ENCODE measurements around the gene FAM219B. TPM values are rescaled to one million over a fixed set of nuclear protein-coding genes. Genes with fewer than 3 reads are reported as not detected.
A peak's percentile ranks its signal among the peaks of the same experiment; 100 is the strongest.

FAM219B gene
- total and polyA plus RNA-seq, 8 donors: 18.2 to 33.8 (median 21.2) TPM

DNA sequence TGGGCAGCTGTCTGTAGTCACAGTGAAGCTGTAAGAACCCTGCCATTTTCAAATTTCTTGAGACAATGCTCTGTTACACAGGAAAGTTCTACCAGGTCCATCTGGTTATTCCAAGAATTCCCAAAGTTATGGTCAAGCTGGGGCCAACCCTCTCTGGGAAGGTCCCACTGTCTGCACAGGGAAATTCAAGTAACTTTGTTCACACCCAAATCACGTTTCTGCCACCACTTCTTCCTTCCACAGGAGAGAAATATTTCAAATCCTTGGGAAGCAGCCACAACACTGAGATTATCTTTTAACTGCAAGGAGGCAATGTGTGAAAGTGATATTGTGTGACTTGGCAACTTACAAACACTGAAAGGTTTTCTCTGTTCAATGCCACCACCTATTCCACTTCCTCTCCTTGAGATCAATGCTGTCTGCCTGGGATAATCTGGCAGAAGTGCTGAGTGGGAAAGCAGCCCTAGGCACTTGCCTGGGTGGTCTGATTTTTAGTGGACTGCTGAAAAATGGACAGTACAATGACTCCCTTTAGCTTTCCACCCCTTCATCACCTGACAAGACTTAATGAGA, 39.1 kb downstream of the FAM219B start:
- no peak for FAIRE-seq
- H3K9me3 ChIP-seq: no peaks in the 10 kb centered on the region
- H3K4me3 ChIP-seq: no peak overlapping the region
- H3K27me3 ChIP-seq: no peaks in the 10 kb centered on the region
- H3K4me1 ChIP-seq: peaks cover 24 to 56% (median 29%) of the 10 kb centered on the region in 3 donors
- TF ChIP-seq, protein P1, sequence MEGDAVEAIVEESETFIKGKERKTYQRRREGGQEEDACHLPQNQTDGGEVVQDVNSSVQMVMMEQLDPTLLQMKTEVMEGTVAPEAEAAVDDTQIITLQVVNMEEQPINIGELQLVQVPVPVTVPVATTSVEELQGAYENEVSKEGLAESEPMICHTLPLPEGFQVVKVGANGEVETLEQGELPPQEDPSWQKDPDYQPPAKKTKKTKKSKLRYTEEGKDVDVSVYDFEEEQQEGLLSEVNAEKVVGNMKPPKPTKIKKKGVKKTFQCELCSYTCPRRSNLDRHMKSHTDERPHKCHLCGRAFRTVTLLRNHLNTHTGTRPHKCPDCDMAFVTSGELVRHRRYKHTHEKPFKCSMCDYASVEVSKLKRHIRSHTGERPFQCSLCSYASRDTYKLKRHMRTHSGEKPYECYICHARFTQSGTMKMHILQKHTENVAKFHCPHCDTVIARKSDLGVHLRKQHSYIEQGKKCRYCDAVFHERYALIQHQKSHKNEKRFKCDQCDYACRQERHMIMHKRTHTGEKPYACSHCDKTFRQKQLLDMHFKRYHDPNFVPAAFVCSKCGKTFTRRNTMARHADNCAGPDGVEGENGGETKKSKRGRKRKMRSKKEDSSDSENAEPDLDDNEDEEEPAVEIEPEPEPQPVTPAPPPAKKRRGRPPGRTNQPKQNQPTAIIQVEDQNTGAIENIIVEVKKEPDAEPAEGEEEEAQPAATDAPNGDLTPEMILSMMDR (IDR thresholded peaks at IDR 0.05): no peak
- H3K27ac ChIP-seq: peak overlapping the region in 2 of 4 donors; percentile 25 to 51
- peak in 1 of 4 donors; percentile 13 for ATAC-seq
- no peaks in the 10 kb centered on the region for H3K36me3 ChIP-seq
- intact Hi-C loops (cut with DNase I): no loop called here
- no peak for DNase-seq
- WGBS, 2 donors: 6 to 17% methylated on average over 1 of the region's 1 CpG

- no peaks in the 10 kb centered on the region for H3K9me3 ChIP-seq
- no peak overlapping the region for H3K4me3 ChIP-seq
- ATAC-seq: no peak
- no peak for DNase-seq
- intact Hi-C loops (cut with DNase I): no loop called here
- H3K27me3 ChIP-seq: no peaks in the 10 kb centered on the region
- TF ChIP-seq, protein P1 (IDR thresholded peaks at IDR 0.05): no peak
- no peak for FAIRE-seq
- H3K4me1 ChIP-seq: peaks cover 20 to 43% (median 23%) of the 10 kb centered on the region in 3 donors
- H3K36me3 ChIP-seq: no peaks in the 10 kb centered on the region
- no peak overlapping the region for H3K27ac ChIP-seq
- WGBS, 2 donors: 79 to 87% methylated on average over 6 of the region's 6 CpGs
Measured at GRCh38 chr15:74866090-74866489, 40.6 kb downstream of the FAM219B start.

GRCh38 chr15:74865316-74865715, 41.3 kb downstream of the FAM219B start:
- DNase-seq: no peak
- FAIRE-seq: no peak
- intact Hi-C loops (cut with DNase I): no loop called here
- H3K4me3 ChIP-seq: no peak overlapping the region
- no peaks in the 10 kb centered on the region for H3K27me3 ChIP-seq
- TF ChIP-seq, protein P1 (IDR thresholded peaks at IDR 0.05): no peak
- no peak overlapping the region for H3K27ac ChIP-seq
- peaks cover 13 to 36% (median 16%) of the 10 kb centered on the region in 3 donors for H3K4me1 ChIP-seq
- no peaks in the 10 kb centered on the region for H3K9me3 ChIP-seq
- WGBS, 2 donors: 63 to 68% methylated on average over 2 of the region's 2 CpGs
- H3K36me3 ChIP-seq: no peaks in the 10 kb centered on the region
- no peak for ATAC-seq

DNA sequence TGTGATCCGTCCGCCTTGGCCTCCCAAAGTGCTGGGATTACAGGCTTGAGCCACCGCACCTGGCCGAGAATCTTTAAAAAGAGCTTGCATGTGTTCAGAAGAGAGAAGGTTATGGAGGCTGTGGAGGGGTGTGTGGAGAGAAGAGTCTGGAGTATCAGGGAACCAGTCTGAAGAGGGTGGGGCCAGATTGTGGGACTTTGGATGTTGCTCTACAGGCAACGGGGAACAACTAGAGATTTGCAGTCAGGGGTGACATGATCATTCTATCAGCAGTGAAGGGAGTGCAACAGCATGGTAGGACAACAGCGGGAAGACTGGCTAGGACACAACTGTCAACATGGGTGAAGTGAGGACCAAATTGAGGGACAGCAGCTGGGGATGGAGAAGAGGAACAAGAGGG, 42.4 kb downstream of the FAM219B start:
- FAIRE-seq (no peak), ATAC-seq (no peak), DNase-seq (no peak)
- Histone ChIP-seq H3K27ac (no peak overlapping the region), H3K4me1 (peaks cover 16 to 26% (median 16%) of the 10 kb centered on the region in 3 donors), H3K4me3 (no peak overlapping the region), H3K9me3 (no peaks in the 10 kb centered on the region), H3K36me3 (no peaks in the 10 kb centered on the region), H3K27me3 (no peaks in the 10 kb centered on the region)
- intact Hi-C loops (cut with DNase I): no loop called here
- 93 to 98% methylated on average over 6 of the region's 6 CpGs for WGBS, 2 donors
- TF ChIP-seq, protein P1 (IDR thresholded peaks at IDR 0.05): no peak

DNA sequence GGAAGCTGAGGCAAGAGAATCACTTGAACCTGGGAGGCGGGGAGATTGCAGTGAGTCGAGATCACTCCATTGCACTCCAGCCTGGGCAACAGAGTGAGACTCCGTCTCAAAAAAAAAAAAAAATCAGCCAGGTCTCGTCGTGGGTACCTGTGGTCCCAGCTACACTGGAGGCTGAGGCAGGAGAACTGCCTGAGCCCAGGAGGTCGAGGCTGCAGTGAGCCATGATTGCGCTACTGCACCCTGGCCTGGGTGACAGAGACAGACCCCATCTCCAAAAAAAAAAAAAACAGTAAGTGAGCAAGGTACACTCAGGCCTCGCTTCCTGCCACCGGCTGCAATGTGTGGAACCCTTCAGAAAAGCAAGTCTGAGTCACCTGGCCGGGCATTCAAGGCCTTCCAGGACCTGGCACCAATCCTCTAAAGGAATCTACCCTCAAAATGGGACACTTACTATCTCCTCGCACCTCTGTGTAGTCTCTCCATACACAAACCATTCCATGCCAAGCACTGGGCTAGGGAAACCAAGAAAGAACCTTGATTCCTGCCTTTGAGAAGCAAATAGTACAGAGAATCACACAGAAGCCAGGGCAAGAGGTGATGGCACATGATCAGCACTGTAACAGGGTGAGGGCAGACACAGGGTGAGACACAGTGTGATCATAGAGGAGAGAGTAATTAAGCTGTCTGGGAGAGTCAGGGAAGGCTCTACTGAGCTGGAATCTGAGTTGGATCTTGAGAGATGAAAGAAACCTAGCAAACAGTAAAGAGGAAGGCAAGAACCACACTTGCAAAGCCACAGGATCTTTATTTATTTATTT, 43.2 kb downstream of the FAM219B start:
- 64 to 66% methylated on average over 9 to 11 of the region's 11 CpGs for WGBS, 2 donors
- intact Hi-C loops (cut with DNase I): no loop called here
- DNase-seq (no peak), ATAC-seq (peak; percentile 26 to 45 (median 38)), FAIRE-seq (no peak)
- Histone ChIP-seq H3K4me1 (peaks cover 12 to 18% (median 18%) of the 10 kb centered on the region in 3 donors), H3K27me3 (no peaks in the 10 kb centered on the region), H3K9me3 (no peaks in the 10 kb centered on the region), H3K4me3 (no peak overlapping the region), H3K36me3 (no peaks in the 10 kb centered on the region), H3K27ac (no peak overlapping the region)
- TF ChIP-seq, protein P1 (IDR thresholded peaks at IDR 0.05): no peak
